ENCODE measurements around the gene PPP2R5B. TPM values are rescaled to one million over a fixed set of nuclear protein-coding genes. Genes with fewer than 3 reads are reported as not detected.

Gene PPP2R5B
- total RNA-seq, 1 experiment from 2014 or later = 30.6 TPM

DNA sequence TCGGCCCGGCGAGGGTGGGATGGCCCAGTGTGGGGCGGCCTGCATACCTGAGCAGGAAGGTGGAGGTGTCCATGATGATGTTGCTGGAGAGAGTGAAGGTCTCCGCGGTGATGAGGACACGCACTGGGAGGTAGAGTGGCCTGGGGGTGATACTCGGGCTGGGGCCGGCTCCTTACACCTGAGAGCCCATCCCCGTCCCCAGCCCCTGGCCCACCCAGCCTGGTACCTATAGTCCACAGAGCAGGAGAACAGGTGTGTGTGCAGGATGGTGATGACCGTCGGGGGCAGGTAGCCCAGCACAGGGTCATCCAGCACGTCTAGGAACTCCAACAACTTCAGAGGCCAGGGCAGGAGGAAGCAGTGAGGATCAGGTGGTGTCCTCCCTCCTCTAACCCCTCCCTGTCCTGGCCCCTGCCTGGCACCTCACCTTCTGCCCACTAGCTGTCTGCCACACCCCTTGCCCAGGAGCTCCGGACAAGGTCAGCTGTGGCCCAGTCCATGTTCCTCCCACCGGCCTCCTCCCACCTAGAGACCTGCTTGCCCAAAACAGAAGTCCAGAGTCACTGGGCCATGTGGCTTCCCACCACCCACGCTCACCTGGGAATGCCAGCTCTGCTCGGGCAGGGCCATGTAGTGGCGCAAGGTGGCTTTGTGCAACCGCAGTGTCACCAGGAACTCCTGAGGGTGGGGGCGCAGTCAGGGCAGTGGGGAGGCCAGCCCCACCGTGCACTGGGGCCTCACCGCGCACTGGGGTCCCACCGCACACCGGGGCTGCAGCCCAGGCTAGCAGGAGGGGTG lies 18.8 kb upstream of the PPP2R5B start:
- no peaks in the 10 kb centered on the region; the same call in 1 of the 2 replicates for H3K4me1 ChIP-seq (replicated peaks)
- H3K36me3 ChIP-seq = peaks cover 91% of the 10 kb centered on the region
- H3K4me3 ChIP-seq = no peak overlapping the region
- H3K27me3 ChIP-seq (replicated peaks) = no peaks in the 10 kb centered on the region
- no peak for DNase-seq (ENCODE audit: low read depth in 1 of 2, low spot score in 2 of 2)
- H3K9me3 ChIP-seq (replicated peaks) = no peaks in the 10 kb centered on the region; the same call in 1 of the 2 replicates
- H3K27ac ChIP-seq = no peak overlapping the region

DNA sequence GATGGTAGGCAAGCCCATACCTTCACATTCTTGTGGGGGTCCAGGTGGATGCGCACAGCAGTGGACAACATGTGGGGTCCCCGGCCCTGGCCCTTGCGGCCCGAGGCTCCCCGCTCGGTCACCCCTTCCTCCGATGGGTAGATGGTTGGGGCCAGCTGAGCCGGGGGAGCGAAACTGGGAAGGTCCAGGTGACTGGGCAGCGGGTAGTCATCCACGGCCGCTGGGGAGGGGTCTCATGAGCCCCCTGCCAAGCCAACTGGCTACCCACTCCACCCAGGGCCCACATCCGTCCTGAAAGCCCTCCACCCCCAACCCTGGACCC lies 18.2 kb upstream of the PPP2R5B start:
- H3K27me3 ChIP-seq (replicated peaks) = no peaks in the 10 kb centered on the region
- H3K4me3 ChIP-seq = no peak overlapping the region
- no peak for DNase-seq (ENCODE audit: low read depth in 1 of 2, low spot score in 2 of 2)
- H3K36me3 ChIP-seq = peaks cover 91% of the 10 kb centered on the region
- H3K27ac ChIP-seq = no peak overlapping the region
- no peaks in the 10 kb centered on the region for H3K4me1 ChIP-seq (replicated peaks)
- H3K9me3 ChIP-seq (replicated peaks) = no peaks in the 10 kb centered on the region

DNA sequence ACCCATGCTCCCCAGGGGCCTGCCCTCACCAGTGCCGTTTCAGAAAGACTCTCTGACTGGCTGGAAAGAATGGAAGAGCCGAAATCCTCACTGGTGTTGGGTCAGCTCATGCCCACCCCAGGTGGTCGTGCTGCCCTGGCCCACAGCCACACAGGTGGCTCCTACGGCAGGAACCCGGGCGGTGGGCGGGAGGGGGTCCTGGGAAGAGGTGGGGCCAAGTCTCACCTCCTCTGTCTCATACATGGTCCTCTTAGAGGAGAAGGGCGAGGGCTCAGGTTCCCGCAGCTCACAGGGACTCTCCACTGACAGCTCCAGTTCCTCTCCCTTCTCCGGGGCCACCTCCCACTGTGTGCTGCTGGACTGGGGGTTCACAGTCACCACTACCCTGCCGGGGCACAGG lies 15.7 kb upstream of the PPP2R5B start:
- no peak for DNase-seq (ENCODE audit: low read depth in 1 of 2, low spot score in 2 of 2)
- peaks cover 94% of the 10 kb centered on the region for H3K36me3 ChIP-seq

DNA sequence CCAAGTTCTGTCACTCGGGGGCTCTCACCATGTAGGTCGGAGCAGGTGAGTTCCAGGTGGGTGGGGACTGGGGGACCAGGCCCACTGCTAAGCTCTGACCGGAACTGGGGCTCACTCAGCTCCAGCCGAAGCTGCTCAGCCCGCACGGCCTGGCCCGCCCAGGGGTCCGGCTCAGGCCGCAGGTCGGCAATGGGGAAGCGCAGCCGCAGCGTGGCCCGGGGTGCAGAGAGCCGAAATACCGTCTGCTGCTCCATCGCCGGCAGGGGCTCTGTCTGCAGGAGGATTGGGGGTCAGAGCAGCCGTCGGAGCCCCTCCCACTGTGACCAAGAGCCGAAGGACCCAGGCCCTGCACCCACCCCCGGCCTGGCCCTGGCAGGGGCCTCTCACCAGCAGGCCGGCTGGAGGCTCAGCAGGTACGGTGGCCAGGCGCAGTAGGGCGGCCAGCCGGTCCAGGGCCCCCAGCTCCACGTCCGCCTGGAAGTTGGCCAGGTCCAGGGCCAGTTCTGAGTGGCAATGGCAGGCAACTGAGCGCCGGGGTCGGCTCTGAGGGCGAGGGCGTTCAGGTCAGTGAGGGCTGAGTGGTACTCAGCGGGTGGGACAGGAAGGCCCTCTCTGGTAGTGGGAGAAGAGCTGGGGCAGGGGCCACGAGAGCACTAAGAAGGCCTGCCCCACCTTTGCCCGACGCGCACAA lies 14.7 kb upstream of the PPP2R5B start:
- no peak for DNase-seq (ENCODE audit: low read depth in 1 of 2, low spot score in 2 of 2)

More for the DNA sequence above, 15.7 kb upstream of the PPP2R5B start:
- Histone ChIP-seq H3K4me1 (replicated peaks) (no peaks in the 10 kb centered on the region), H3K9me3 (replicated peaks) (no peaks in the 10 kb centered on the region), H3K27me3 (replicated peaks) (no peaks in the 10 kb centered on the region), H3K4me3 (no peak overlapping the region), H3K27ac (no peak overlapping the region)

DNA sequence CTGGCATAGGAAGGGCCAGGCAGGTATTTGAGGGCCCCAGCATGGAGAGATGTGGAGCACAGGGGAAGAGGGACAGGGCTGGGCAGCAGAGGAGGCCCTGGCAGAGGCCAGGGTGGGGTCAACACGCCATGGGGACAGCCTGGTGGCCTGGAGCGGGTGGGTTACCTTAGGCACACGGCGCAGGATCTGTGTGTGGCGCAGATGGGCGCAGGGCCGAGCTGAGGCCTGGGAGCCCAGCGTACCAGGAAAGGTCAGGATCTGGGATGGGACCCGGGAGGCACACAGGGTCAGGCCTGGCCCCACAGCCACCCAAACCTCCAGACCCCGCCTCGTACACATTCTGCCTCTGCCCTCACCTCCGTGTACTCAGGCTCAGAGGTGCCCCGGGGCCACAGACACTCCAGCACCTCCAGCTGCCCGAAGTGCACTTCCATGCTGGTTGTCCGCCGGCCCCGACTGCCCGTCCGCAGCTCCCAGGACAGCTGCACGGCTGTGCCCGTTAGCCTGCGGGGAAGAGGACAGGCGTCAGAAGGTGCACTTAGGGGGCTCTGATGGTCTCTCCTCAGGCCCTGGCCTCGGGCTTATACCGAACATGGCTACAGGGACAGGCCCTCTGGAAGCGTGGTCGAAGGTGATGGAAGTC lies 13.9 kb upstream of the PPP2R5B start:
- Histone ChIP-seq H3K9me3 (replicated peaks) (no peaks in the 10 kb centered on the region), H3K4me3 (no peak overlapping the region), H3K27ac (no peak overlapping the region), H3K36me3 (peaks cover 86% of the 10 kb centered on the region), H3K4me1 (replicated peaks) (no peaks in the 10 kb centered on the region; the same call in 1 of the 2 replicates), H3K27me3 (replicated peaks) (no peaks in the 10 kb centered on the region)
- DNase-seq (ENCODE audit: low read depth in 1 of 2, low spot score in 2 of 2) = no peak

More for the DNA sequence above, 14.7 kb upstream of the PPP2R5B start:
- H3K4me1 ChIP-seq (replicated peaks) = no peaks in the 10 kb centered on the region
- no peaks in the 10 kb centered on the region for H3K27me3 ChIP-seq (replicated peaks)
- H3K4me3 ChIP-seq = no peak overlapping the region
- no peak overlapping the region for H3K27ac ChIP-seq
- H3K36me3 ChIP-seq = peaks cover 94% of the 10 kb centered on the region
- no peaks in the 10 kb centered on the region for H3K9me3 ChIP-seq (replicated peaks)

DNA sequence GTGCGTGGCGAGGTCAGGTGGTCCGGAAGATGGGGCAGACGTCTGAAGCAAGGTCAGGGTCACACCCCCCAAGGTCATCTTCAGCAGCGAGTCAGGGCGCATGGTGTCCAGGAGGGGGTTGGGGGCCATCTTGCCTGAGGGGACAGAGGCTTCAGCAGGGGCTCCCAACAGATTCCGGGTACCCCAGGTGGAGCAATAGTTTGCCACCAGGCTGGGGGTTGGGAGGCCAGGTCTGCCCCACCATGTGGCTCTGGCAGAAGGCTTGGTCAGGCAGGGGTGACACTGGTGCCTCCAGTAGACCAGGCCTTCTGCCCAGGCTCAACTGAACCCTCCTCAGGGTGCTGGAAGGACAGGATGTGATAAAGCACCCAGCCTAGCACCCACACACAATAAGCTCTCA lies 13.3 kb upstream of the PPP2R5B start:
- no peak for DNase-seq (ENCODE audit: low read depth in 1 of 2, low spot score in 2 of 2)
- Histone ChIP-seq H3K4me1 (replicated peaks) (peaks cover 5% of the 10 kb centered on the region), H3K27ac (no peak overlapping the region), H3K36me3 (peaks cover 81% of the 10 kb centered on the region), H3K27me3 (replicated peaks) (no peaks in the 10 kb centered on the region), H3K9me3 (replicated peaks) (no peaks in the 10 kb centered on the region), H3K4me3 (no peak overlapping the region)

DNA sequence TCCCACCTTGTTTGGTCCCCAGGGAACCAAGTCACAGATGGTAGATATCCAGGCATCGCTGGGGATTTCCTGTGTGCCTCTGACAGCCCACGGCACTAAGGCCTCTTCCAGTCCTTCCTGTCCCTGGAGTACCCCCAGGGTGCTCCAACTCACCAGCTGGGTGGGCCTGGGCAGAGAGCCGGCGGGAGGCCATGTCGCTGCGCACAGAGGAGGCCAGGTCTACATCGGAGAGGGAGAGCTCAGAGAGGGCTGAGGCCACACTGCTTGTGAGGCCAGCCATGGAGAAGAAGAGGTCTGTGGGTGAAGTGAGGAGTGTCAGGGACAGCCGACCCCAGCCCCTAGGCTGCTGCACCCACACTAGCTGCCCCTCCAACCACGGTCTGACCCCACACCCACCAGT lies 12.8 kb upstream of the PPP2R5B start:
- DNase-seq (ENCODE audit: low read depth in 1 of 2, low spot score in 2 of 2) = no peak
- Histone ChIP-seq H3K9me3 (replicated peaks) (no peaks in the 10 kb centered on the region), H3K27ac (no peak overlapping the region), H3K27me3 (replicated peaks) (no peaks in the 10 kb centered on the region), H3K36me3 (peaks cover 76% of the 10 kb centered on the region), H3K4me3 (no peak overlapping the region), H3K4me1 (replicated peaks) (peaks cover 8% of the 10 kb centered on the region)

DNA sequence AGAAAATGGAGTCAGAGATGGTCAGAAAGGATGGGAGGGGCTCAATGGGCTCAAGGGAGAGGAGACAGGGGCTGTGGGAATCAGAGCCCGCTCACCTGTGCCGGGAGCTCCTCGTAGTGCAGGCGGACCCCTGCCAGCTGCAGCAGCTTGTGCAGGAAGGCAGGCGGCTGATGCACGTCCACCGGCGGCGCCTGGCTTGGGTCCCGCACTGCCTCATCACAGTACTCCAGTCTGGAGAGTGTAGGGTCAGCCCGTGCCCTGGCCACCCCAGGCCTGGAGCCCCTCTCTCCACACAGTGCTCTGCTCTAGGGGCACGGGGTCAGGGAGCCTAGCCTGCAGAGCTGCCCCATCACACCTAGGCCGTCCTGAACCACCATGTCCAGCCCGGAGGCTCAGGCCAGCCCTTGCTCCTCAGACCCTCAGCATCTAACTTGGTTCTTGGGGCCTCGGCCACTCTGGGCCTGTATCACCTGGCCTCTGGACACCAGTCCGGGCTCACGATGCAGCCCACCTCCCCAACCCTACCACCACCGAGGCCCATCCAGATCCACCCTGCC lies 11.2 kb upstream of the PPP2R5B start:
- no peak overlapping the region for H3K4me3 ChIP-seq
- no peaks in the 10 kb centered on the region for H3K9me3 ChIP-seq (replicated peaks)
- peaks cover 63% of the 10 kb centered on the region for H3K36me3 ChIP-seq
- no peak overlapping the region for H3K27ac ChIP-seq
- H3K27me3 ChIP-seq (replicated peaks) = no peaks in the 10 kb centered on the region
- peaks cover 16% of the 10 kb centered on the region for H3K4me1 ChIP-seq (replicated peaks)
- no peak for DNase-seq (ENCODE audit: low read depth in 1 of 2, low spot score in 2 of 2)

DNA sequence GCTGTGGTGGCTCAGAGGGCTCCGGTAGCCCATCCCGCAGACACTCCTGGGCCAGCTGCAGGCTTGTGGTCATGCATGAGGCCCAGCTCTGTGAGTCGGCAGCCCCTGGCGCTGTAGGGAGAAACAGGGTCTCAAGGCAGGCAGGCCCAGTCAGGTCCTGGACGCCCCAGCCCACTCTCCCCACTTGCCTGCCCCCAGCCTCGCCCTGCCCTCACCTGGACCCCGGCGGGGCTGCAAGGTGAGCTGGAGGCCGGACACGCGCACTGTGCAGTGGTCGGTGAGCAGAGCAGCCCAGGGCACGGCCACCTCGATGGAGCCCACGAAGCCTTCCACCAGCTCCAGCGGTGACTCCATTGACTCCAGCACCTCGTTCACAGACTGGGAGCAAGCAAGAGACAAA lies 10.4 kb upstream of the PPP2R5B start:
- H3K4me1 ChIP-seq (replicated peaks) = peaks cover 17% of the 10 kb centered on the region
- no peaks in the 10 kb centered on the region for H3K27me3 ChIP-seq (replicated peaks)
- H3K27ac ChIP-seq = no peak overlapping the region
- peaks cover 54% of the 10 kb centered on the region for H3K36me3 ChIP-seq
- DNase-seq (ENCODE audit: low read depth in 1 of 2, low spot score in 2 of 2) = no peak
- H3K4me3 ChIP-seq = no peak overlapping the region
- no peaks in the 10 kb centered on the region for H3K9me3 ChIP-seq (replicated peaks)

DNA sequence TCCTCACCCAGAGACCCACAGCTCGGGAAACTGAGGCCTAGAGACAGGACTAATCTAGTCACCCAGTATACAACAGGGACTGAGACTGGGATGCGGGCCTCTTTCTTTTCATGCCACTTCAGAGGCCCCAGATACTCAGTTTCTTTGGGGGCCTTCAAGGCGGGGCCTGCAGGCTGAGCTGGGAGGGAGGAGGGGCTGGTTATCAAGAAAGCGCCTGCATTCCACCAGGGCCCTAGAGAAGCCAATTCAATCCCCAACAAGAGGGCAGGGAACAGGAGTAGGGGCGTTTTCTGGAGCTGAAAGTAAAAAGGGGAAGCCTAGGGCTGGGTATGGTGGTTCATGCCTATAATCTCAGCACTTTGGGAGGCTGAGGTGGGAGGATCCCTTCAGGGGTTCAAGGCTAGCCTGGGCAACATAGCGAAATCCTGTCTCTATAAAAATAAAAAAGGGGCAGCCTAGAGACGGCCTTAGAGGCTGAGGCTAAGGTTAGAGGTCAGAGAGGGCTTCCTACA lies 9.1 kb upstream of the PPP2R5B start:
- Histone ChIP-seq H3K27me3 (replicated peaks) (no peaks in the 10 kb centered on the region), H3K27ac (no peak overlapping the region), H3K4me3 (no peak overlapping the region), H3K36me3 (peaks cover 41% of the 10 kb centered on the region), H3K9me3 (replicated peaks) (no peaks in the 10 kb centered on the region), H3K4me1 (replicated peaks) (peaks cover 17% of the 10 kb centered on the region)
- no peak for DNase-seq (ENCODE audit: low read depth in 1 of 2, low spot score in 2 of 2)

DNA sequence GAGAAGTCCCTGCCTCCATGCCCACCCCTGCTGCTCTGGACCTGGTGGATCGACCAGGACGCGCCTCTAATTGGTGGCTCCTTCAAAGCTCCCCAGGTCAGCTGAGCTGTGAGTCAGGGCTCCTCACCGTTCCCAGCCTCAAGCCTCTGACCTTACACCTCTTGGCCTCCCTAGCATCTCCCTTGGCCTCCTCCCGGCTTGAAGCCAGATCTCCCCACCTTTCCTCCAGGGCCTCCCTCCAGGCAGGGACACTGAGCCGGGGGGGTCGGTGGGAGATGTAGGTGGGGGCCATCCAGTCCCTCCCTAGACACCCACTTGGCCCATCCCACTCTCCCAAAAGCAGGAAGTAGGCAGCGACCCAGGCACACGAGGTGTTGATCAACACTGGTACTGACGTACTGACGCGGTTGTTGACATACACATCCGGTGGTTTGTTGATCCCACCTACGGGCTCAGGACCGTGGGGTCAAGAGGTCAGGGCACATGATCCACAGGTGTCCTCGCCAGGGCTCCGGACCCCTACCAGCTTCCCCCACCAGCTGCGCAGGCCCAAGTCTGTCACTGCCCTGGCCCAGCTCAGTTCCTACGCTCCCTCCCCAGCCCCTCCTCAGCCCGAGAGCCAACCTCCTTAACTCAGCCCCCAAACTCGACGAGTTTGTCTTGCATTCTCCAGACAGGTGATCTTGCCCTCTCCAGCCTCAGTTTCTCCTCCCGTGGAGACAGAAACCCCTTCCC lies 8.3 kb upstream of the PPP2R5B start:
- Histone ChIP-seq H3K4me1 (replicated peaks) (peaks cover 17% of the 10 kb centered on the region), H3K27me3 (replicated peaks) (no peaks in the 10 kb centered on the region), H3K4me3 (peak overlapping the region; percentile 60), H3K9me3 (replicated peaks) (no peaks in the 10 kb centered on the region), H3K27ac (peak overlapping the region; percentile 14), H3K36me3 (peaks cover 33% of the 10 kb centered on the region)
- DNase-seq (ENCODE audit: low read depth in 1 of 2, low spot score in 2 of 2) = peak in 1 of 2 experiments; percentile 65

DNA sequence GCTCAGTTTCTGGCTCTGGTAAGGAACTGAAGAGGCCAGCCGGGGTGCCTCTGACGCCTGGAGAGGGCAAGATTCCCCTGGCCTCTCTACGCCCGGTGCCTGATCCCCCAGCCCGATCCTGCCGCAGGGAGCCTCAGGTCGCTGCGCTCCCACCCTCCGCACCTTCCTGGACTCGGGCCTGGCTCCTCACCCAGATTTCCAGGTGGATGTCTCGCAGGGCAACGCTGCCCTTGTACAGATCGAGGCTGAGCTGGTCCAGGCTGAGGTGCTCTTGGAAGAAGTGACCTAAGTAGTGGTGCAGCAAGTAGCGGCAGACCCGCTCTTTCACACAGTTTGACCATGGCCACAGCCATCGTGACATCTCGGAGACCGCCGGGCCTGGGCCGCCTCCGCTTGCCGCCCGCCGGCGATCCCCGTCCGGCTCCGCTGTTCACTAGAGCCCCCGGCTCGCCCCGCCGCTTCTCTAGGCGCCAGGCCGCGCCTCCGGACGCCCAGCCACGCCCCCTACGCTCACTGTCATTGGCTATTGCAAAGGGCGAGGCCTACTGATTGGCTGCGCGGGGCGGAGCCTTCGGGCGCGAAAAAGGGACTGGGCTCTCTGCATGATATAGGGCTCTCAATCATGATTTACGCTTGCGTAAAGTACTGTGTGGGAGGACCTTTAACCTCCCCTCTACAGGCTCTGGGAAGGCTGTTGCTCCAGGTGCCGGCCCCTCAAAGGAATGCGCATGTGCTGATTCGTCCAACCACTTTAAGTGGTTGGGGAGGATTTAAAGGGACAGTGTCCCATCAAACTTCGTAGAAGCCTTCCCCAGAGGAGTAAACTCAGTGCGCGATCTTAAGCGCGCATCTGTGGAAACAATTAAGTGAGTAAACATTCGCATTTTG lies 7.5 kb upstream of the PPP2R5B start, which contains the start of gene ATG2A:
ATG2A (minus strand) TSS at position 435 of the 888 bp plus-strand sequence; CDS start at position 361, 74 bp downstream.
- H3K27me3 ChIP-seq (replicated peaks) = no peaks in the 10 kb centered on the region
- H3K27ac ChIP-seq = peak within 1 kb of the TSS; percentile 14
- H3K4me3 ChIP-seq = peak within 1 kb of the TSS; percentile 60
- H3K4me1 ChIP-seq (replicated peaks) = peaks cover 17% of the 10 kb centered on the region
- DNase-seq (ENCODE audit: low read depth in 1 of 2, low spot score in 2 of 2) = peak; percentile 100
- H3K36me3 ChIP-seq = peaks cover 25% of the 10 kb centered on the region
- H3K9me3 ChIP-seq (replicated peaks) = no peaks in the 10 kb centered on the region
